ENCODE results near the gene ASRGL1. TPM values are rescaled to one million over a fixed set of nuclear protein-coding genes. Genes with fewer than 3 reads are reported as not detected.

Gene ASRGL1
- total RNA-seq, 1 experiment from 2014 or later, result 26.6 TPM

GRCh38 chr11:62435846-62436660, 98.8 kb downstream of the ASRGL1 start:
- Histone ChIP-seq H3K36me3 (ENCODE audit: low read depth, low read length) (no peaks in the 10 kb centered on the region), H3K4me2 (ENCODE audit: low read length) (no peak overlapping the region), H3K4me1 (ENCODE audit: insufficient read depth, low read length) (peaks cover 19% of the 10 kb centered on the region), H3K9me2 (replicated peaks; ENCODE audit: low read length) (no peaks in the 10 kb centered on the region), H3K9me3 (ENCODE audit: low read length) (no peaks in the 10 kb centered on the region), H3K4me3 (ENCODE audit: low read length) (no peak overlapping the region), H4K20me1 (ENCODE audit: low read length) (no peaks in the 10 kb centered on the region), H3F3A (ENCODE audit: low read length, unreplicated experiment) (no peaks in the 10 kb centered on the region), H2AFZ (ENCODE audit: low read length) (no peak overlapping the region), H3K79me2 (ENCODE audit: low read length) (no peaks in the 10 kb centered on the region), H3K27me3 (ENCODE audit: low read length) (no peaks in the 10 kb centered on the region), H3K9ac (ENCODE audit: low read length) (no peak overlapping the region), H3K27ac (ENCODE audit: low read length) (no peak overlapping the region)
- no peak for TF ChIP-seq EZH2 (IDR thresholded peaks at IDR 0.05; ENCODE audit: low read length, unreplicated experiment)
- POLR2A ChIA-PET (ENCODE audit: unreplicated experiment), result interaction anchor here (0.6 kb wide), 1 partner anchor 64 kb away, joined by 3 read pairs; no protein-coding TSS in a partner anchor
- no TSS peak for BruUV-seq (replicated peaks)
- ATAC-seq (no peak), DNase-seq (no peak)
- intact Hi-C loops (cut with micrococcal nuclease), result no loop called here
- CTCF ChIA-PET, result interaction anchor here (0.6 to 0.8 kb wide), 2 partner anchors 12 to 26 kb away, joined by 3 to 5 read pairs; no protein-coding TSS in a partner anchor

GRCh38 chr11:62437616-62438015, 100.4 kb downstream of the ASRGL1 start:
- Histone ChIP-seq H3K27ac (ENCODE audit: low read length) (no peak overlapping the region), H3K27me3 (ENCODE audit: low read length) (no peaks in the 10 kb centered on the region), H3K4me3 (ENCODE audit: low read length) (no peak overlapping the region), H3K4me2 (ENCODE audit: low read length) (no peak overlapping the region), H3K9me2 (replicated peaks; ENCODE audit: low read length) (no peaks in the 10 kb centered on the region), H3K36me3 (ENCODE audit: low read depth, low read length) (no peaks in the 10 kb centered on the region), H2AFZ (ENCODE audit: low read length) (no peak overlapping the region), H3K9me3 (ENCODE audit: low read length) (no peaks in the 10 kb centered on the region), H3F3A (ENCODE audit: low read length, unreplicated experiment) (no peaks in the 10 kb centered on the region), H4K20me1 (ENCODE audit: low read length) (no peaks in the 10 kb centered on the region), H3K9ac (ENCODE audit: low read length) (no peak overlapping the region), H3K4me1 (ENCODE audit: insufficient read depth, low read length) (peaks cover 11% of the 10 kb centered on the region), H3K79me2 (ENCODE audit: low read length) (no peaks in the 10 kb centered on the region)
- TF ChIP-seq EZH2phosphoT487 (IDR thresholded peaks at IDR 0.05; ENCODE audit: borderline replicate concordance, low read length), result no peak
- TF ChIP-seq EZH2 (IDR thresholded peaks at IDR 0.05; ENCODE audit: low read length, unreplicated experiment), result no peak
- no peak for TF ChIP-seq CTCF (conservative IDR thresholded peaks at IDR 0.05; ENCODE audit: low read depth, low read length)
- ATAC-seq (no peak), DNase-seq (no peak)
- BruUV-seq (replicated peaks), result no TSS peak
- POLR2A ChIA-PET (ENCODE audit: unreplicated experiment), result interaction anchor here (0.7 kb wide), 1 partner anchor 115 kb away, joined by 4 read pairs; no protein-coding TSS in a partner anchor
- CTCF ChIA-PET, result no interaction called here
- intact Hi-C loops (cut with micrococcal nuclease), result no loop called here

GRCh38 chr11:62438641-62439040, 101.4 kb downstream of the ASRGL1 start:
- ATAC-seq (no peak), DNase-seq (no peak)
- H2AFZ ChIP-seq (ENCODE audit: low read length), result no peak overlapping the region
- CTCF ChIA-PET, result interaction anchor here (0.7 kb wide), 1 partner anchor 10 kb away, joined by 19 read pairs; no protein-coding TSS in a partner anchor
- H3K27me3 ChIP-seq (ENCODE audit: low read length), result no peaks in the 10 kb centered on the region
- H3K9me2 ChIP-seq (replicated peaks; ENCODE audit: low read length), result no peaks in the 10 kb centered on the region
- H3K36me3 ChIP-seq (ENCODE audit: low read depth, low read length), result no peaks in the 10 kb centered on the region
- H3K4me1 ChIP-seq (ENCODE audit: insufficient read depth, low read length), result peaks cover 11% of the 10 kb centered on the region
- no peaks in the 10 kb centered on the region for H3K79me2 ChIP-seq (ENCODE audit: low read length)
- TF ChIP-seq EZH2phosphoT487 (IDR thresholded peaks at IDR 0.05; ENCODE audit: borderline replicate concordance, low read length), result no peak
- TF ChIP-seq CTCF (conservative IDR thresholded peaks at IDR 0.05; ENCODE audit: low read depth, low read length), result no peak
- no peak for TF ChIP-seq EZH2 (IDR thresholded peaks at IDR 0.05; ENCODE audit: low read length, unreplicated experiment)
- H3K4me2 ChIP-seq (ENCODE audit: low read length), result no peak overlapping the region
- H3K9me3 ChIP-seq (ENCODE audit: low read length), result no peaks in the 10 kb centered on the region
- no peaks in the 10 kb centered on the region for H4K20me1 ChIP-seq (ENCODE audit: low read length)
- POLR2A ChIA-PET (ENCODE audit: unreplicated experiment), result interaction anchor here (0.7 kb wide), 1 partner anchor 114 kb away, joined by 4 read pairs; no protein-coding TSS in a partner anchor
- no peak overlapping the region for H3K27ac ChIP-seq (ENCODE audit: low read length)
- no peak overlapping the region for H3K9ac ChIP-seq (ENCODE audit: low read length)
- no peaks in the 10 kb centered on the region for H3F3A ChIP-seq (ENCODE audit: low read length, unreplicated experiment)
- no peak overlapping the region for H3K4me3 ChIP-seq (ENCODE audit: low read length)
- BruUV-seq (replicated peaks), result no TSS peak
- intact Hi-C loops (cut with micrococcal nuclease), result no loop called here

Data from PC-3 (cell line).